Gastroesophageal sphincter (tissue), 4 donors: Measurements from ENCODE around the gene HECW1. TPM values are rescaled to one million over a fixed set of nuclear protein-coding genes. Genes with fewer than 3 reads are reported as not detected.
"Not testable (repeated sequence)": the region's sequence is repeated elsewhere in the genome, so short reads cannot be mapped to it uniquely, and the experiment has no call there.

Experiments used
- ATAC-seq: fragments of 150-250 bp; one replicate; pipeline ENCODE4 v1.9.1; 2016; ENCODE audit warnings: mild to moderate bottlenecking, moderate library complexity
- H3K27ac ChIP-seq, 4 donors: fragments of 200-600 bp; sonication (generic) in 3 of 4; 1 replicate in 3 of 4; 2 replicates in 1 of 4; pipeline ENCODE4 v1.5.1; 2016 to 2019
- H3K27me3 ChIP-seq: fragments of 200-600 bp; sonication (generic); one replicate; pipeline ENCODE4 v1.5.1; 2019
- H3K36me3 ChIP-seq, 2 donors: fragments of 200-600 bp; sonication (generic); one replicate each; pipeline ENCODE4 v1.5.1; 2019; ENCODE audit warnings: control low read depth in 1 of 2
- H3K4me1 ChIP-seq, 3 donors: fragments of 200-600 bp; sonication (generic); 1 replicate in 2 of 3; 2 replicates in 1 of 3; pipeline ENCODE4 v1.5.1; 2016 to 2019; ENCODE audit warnings: control low read depth in 2 of 3
- H3K4me3 ChIP-seq, 2 donors: fragments of 200-600 bp; sonication (generic); one replicate each; pipeline ENCODE4 v1.5.1; 2019; ENCODE audit warnings: mild to moderate bottlenecking in 1 of 2, moderate library complexity in 1 of 2
- H3K9me3 ChIP-seq, 3 donors: fragments of 200-600 bp; sonication (generic); one replicate each; pipeline ENCODE4 v1.5.1; 2017 to 2019; ENCODE audit warnings: control low read depth in 2 of 3
- CTCF ChIP-seq, 4 experiments: fragments of 200-600 bp in 2 of 4; fragments of 450-650 bp in 2 of 4; sonication (generic) in 1 of 4; IDR thresholded peaks; one replicate each; pipeline ENCODE4 v1.5.1; 2017 to 2019; ENCODE audit warnings: antibody characterized with exemption in 4 of 4, mild to moderate bottlenecking in 2 of 4, moderate library complexity in 2 of 4
- EP300 ChIP-seq: sonication (generic); formaldehyde crosslinking; IDR thresholded peaks from one replicate; pipeline ENCODE4 v1.6.1; 2017; ENCODE audit warnings: antibody characterized with exemption, mild to moderate bottlenecking
- POLR2A ChIP-seq, 2 donors: fragments of 450-650 bp; IDR thresholded peaks; one replicate each; pipeline ENCODE4 v1.6.1; 2017; ENCODE audit warnings: antibody characterized with exemption in 2 of 2, mild to moderate bottlenecking in 2 of 2, moderate library complexity in 1 of 2
- POLR2AphosphoS5 ChIP-seq: sonication (generic); formaldehyde crosslinking; IDR thresholded peaks from one replicate; pipeline ENCODE4 v1.6.1; 2017; ENCODE audit warnings: antibody characterized with exemption
- WGBS, 2 donors: methylation state at CpG; one replicate each; pipeline ENCODE4 v1.1.5; 2018; ENCODE audit warnings: low coverage in 1 of 2; 5-methylcytosine and 5-hydroxymethylcytosine counted together
- total RNA-seq, 4 donors: library from RNA; depleted of rRNA; stranded (reverse); fragments of >200 nt; gene quantifications; one replicate each; pipeline ENCODE4 v1.1.0, GENCODE V29; 2016

HECW1 gene
- total RNA-seq, 4 donors from 2014 or later = 0.04 to 0.31 (median 0.13) TPM; not detected in 1

GRCh38 chr7:43211286-43211685 is 98.8 kb downstream of the HECW1 start:
- no peak for ATAC-seq
- WGBS, 2 donors = 75% methylated on average over 1 to 5 of the region's 5 CpGs

GRCh38 chr7:43211693-43212092 is 99.2 kb downstream of the HECW1 start:
- Histone ChIP-seq H3K4me3 (no peak overlapping the region), H3K36me3 (no peaks in the 10 kb centered on the region), H3K27me3 (peaks cover 17% of the 10 kb centered on the region), H3K4me1 (no peaks in the 10 kb centered on the region), H3K27ac (no peak overlapping the region), H3K9me3 (no peaks in the 10 kb centered on the region)
- no peak for TF ChIP-seq CTCF (IDR thresholded peaks at IDR 0.05)
- no peak for TF ChIP-seq EP300
- TF ChIP-seq POLR2AphosphoS5 = no peak
- no peak for TF ChIP-seq POLR2A (IDR thresholded peaks at IDR 0.05)
- ATAC-seq = no peak

More at GRCh38 chr7:43211286-43211685, 98.8 kb downstream of the HECW1 start:
- Histone ChIP-seq H3K27ac (no peak overlapping the region), H3K4me1 (no peaks in the 10 kb centered on the region), H3K36me3 (no peaks in the 10 kb centered on the region), H3K27me3 (peaks cover 13% of the 10 kb centered on the region), H3K9me3 (no peaks in the 10 kb centered on the region), H3K4me3 (no peak overlapping the region)
- no peak for TF ChIP-seq CTCF (IDR thresholded peaks at IDR 0.05)
- no peak for TF ChIP-seq POLR2AphosphoS5
- TF ChIP-seq EP300 = no peak
- no peak for TF ChIP-seq POLR2A (IDR thresholded peaks at IDR 0.05)

GRCh38 chr7:43212921-43213320 is 100.5 kb downstream of the HECW1 start:
- no peak overlapping the region for H3K27ac ChIP-seq
- no peaks in the 10 kb centered on the region for H3K4me1 ChIP-seq
- H3K27me3 ChIP-seq = peaks cover 22% of the 10 kb centered on the region
- no peak overlapping the region for H3K4me3 ChIP-seq
- no peak for ATAC-seq
- 64 to 93% methylated on average over 3 of the region's 3 CpGs for WGBS, 2 donors
- no peak for TF ChIP-seq CTCF (IDR thresholded peaks at IDR 0.05)
- TF ChIP-seq POLR2A (IDR thresholded peaks at IDR 0.05) = no peak
- TF ChIP-seq EP300 = no peak
- no peak for TF ChIP-seq POLR2AphosphoS5
- H3K9me3 ChIP-seq = no peaks in the 10 kb centered on the region
- H3K36me3 ChIP-seq = no peaks in the 10 kb centered on the region

GRCh38 chr7:43215061-43215460 is 102.6 kb downstream of the HECW1 start:
- WGBS, 2 donors = 49 to 56% methylated on average over 3 to 6 of the region's 6 CpGs
- H3K9me3 ChIP-seq = no peaks in the 10 kb centered on the region
- no peak overlapping the region for H3K27ac ChIP-seq
- no peaks in the 10 kb centered on the region for H3K36me3 ChIP-seq
- peaks cover 16% of the 10 kb centered on the region for H3K27me3 ChIP-seq
- no peak for ATAC-seq
- no peak overlapping the region for H3K4me3 ChIP-seq
- no peaks in the 10 kb centered on the region for H3K4me1 ChIP-seq
- TF ChIP-seq POLR2A (IDR thresholded peaks at IDR 0.05) (no peak), CTCF (IDR thresholded peaks at IDR 0.05) (no peak), POLR2AphosphoS5 (no peak), EP300 (no peak)

- 80 to 82% methylated on average over 1 to 2 of the region's 2 CpGs for WGBS, 2 donors
- H3K9me3 ChIP-seq = no peaks in the 10 kb centered on the region
- H3K4me3 ChIP-seq = no peak overlapping the region
- H3K27ac ChIP-seq = no peak overlapping the region
- peaks cover 16% of the 10 kb centered on the region for H3K27me3 ChIP-seq
- TF ChIP-seq POLR2A (IDR thresholded peaks at IDR 0.05) = no peak
- TF ChIP-seq POLR2AphosphoS5 = no peak
- TF ChIP-seq EP300 = no peak
- TF ChIP-seq CTCF (IDR thresholded peaks at IDR 0.05) = no peak
- no peaks in the 10 kb centered on the region for H3K36me3 ChIP-seq
- no peaks in the 10 kb centered on the region for H3K4me1 ChIP-seq
- ATAC-seq = no peak
Observed at GRCh38 chr7:43217055-43217454, 104.6 kb downstream of the HECW1 start.

GRCh38 chr7:43218901-43219300 is 106.5 kb downstream of the HECW1 start:
- H3K27me3 ChIP-seq = peaks cover 16% of the 10 kb centered on the region
- 72 to 89% methylated on average over 2 to 3 of the region's 4 CpGs for WGBS, 2 donors
- H3K9me3 ChIP-seq, ATAC-seq, H3K27ac ChIP-seq, H3K36me3 ChIP-seq, H3K4me1 ChIP-seq, H3K4me3 ChIP-seq: not testable (repeated sequence)
